Measurements from ENCODE around the gene WIPF1.

- TF ChIP-seq POLR2A (IDR thresholded peaks at IDR 0.05): no peak
- no peak for TF ChIP-seq CTCF (IDR thresholded peaks at IDR 0.05 in 8 of 11, conservative IDR thresholded peaks at IDR 0.05 in 3 of 11)
- no peak for TF ChIP-seq POLR2AphosphoS5 (IDR thresholded peaks at IDR 0.05)
Measured at GRCh38 chr2:174611006-174611405, 13.4 kb upstream of the WIPF1 start.
